Calu3 (cell line): ENCODE results near the gene WSCD2. TPM values are rescaled to one million over a fixed set of nuclear protein-coding genes. Genes with fewer than 3 reads are reported as not detected.
A peak's percentile ranks its signal among the peaks of the same experiment; 100 is the strongest.

Experiments
- BruUV-seq: library from RNA; stranded (reverse); fragments of 400-500 nt; replicated peaks from 2 replicates; lab custom pipeline; 2021; lab: Mats Ljungman, UMichigan
- CTCF ChIA-PET: fragments of 300-600 bp; sonication (Branson Sonifier 250); formaldehyde crosslinking; loops from one replicate; lab custom pipeline; 2022; ENCODE audit warnings: antibody characterized with exemption; lab: Charles Lee
- DNase-seq: peaks from one replicate; pipeline ENCODE4 v3.0.0; 2022
- H3K27ac Mint-ChIP-seq: one replicate; pipeline ENCODE4 v1.8.0; 2022; ENCODE audit warnings: mixed read lengths; ENCODE audit not compliant: unreplicated experiment
- H3K27me3 Mint-ChIP-seq: one replicate; pipeline ENCODE4 v1.8.0; 2022; ENCODE audit warnings: mixed read lengths; ENCODE audit not compliant: unreplicated experiment
- H3K36me3 Mint-ChIP-seq: one replicate; pipeline ENCODE4 v1.8.0; 2022; ENCODE audit warnings: mild to moderate bottlenecking, moderate library complexity, mixed read lengths; ENCODE audit not compliant: insufficient read depth, unreplicated experiment
- H3K4me1 Mint-ChIP-seq: one replicate; pipeline ENCODE4 v1.8.0; 2022; ENCODE audit warnings: mild to moderate bottlenecking, low read depth, mixed read lengths; ENCODE audit not compliant: unreplicated experiment
- H3K4me3 Mint-ChIP-seq: one replicate; pipeline ENCODE4 v1.8.0; 2022; ENCODE audit warnings: mild to moderate bottlenecking, low read depth, moderate library complexity, mixed read lengths; ENCODE audit not compliant: unreplicated experiment
- H3K9me3 Mint-ChIP-seq: one replicate; pipeline ENCODE4 v1.8.0; 2022; ENCODE audit warnings: low read depth, mixed read lengths; ENCODE audit not compliant: unreplicated experiment
- CTCF ChIP-seq: fragments of 200-600 bp; IDR thresholded peaks from one replicate; pipeline ENCODE4 v1.8.0; 2022; ENCODE audit warnings: antibody characterized with exemption; ENCODE audit not compliant: unreplicated experiment
- intact Hi-C: fragments of 100-400 bp; cut with micrococcal nuclease; formaldehyde crosslinking; loops from one replicate; pipeline ENCODE4 v1.10.0; 2022; ENCODE audit not compliant: unreplicated experiment
- total RNA-seq: library from RNA; stranded (reverse); gene quantifications from 2 replicates; pipeline ENCODE4 v1.2.3, GENCODE V29; 2022

The WSCD2 gene
- total RNA-seq, 1 experiment from 2014 or later = not detected

- Mint-ChIP-seq H3K36me3 (no peaks in the 10 kb centered on the region), H3K4me1 (no peaks in the 10 kb centered on the region), H3K27ac (no peak overlapping the region), H3K4me3 (no peak overlapping the region), H3K9me3 (no peaks in the 10 kb centered on the region), H3K27me3 (peaks cover 60% of the 10 kb centered on the region)
- no peak for TF ChIP-seq CTCF
- BruUV-seq = no TSS peak
- DNase-seq = no peak
- intact Hi-C loops = no loop called here
- CTCF ChIA-PET = no interaction called here
Observed at GRCh38 chr12:108127654-108128053, 1.4 kb upstream of the WSCD2 start.

GRCh38 chr12:108128221-108129016, 669 bp upstream of the WSCD2 start:
- intact Hi-C loops = no loop called here
- Mint-ChIP-seq H3K4me3 (peak overlapping the region; percentile 75), H3K9me3 (no peaks in the 10 kb centered on the region), H3K27ac (no peak overlapping the region), H3K27me3 (peaks cover 68% of the 10 kb centered on the region), H3K36me3 (no peaks in the 10 kb centered on the region), H3K4me1 (no peaks in the 10 kb centered on the region)
- DNase-seq = no peak
- BruUV-seq = no TSS peak
- TF ChIP-seq CTCF = no peak
- CTCF ChIA-PET = no interaction called here

GRCh38 chr12:108131035-108131434, 1.9 kb downstream of the WSCD2 start:
- Mint-ChIP-seq H3K4me3 (no peak overlapping the region), H3K27ac (no peak overlapping the region), H3K27me3 (peaks cover 87% of the 10 kb centered on the region), H3K9me3 (no peaks in the 10 kb centered on the region), H3K4me1 (no peaks in the 10 kb centered on the region), H3K36me3 (no peaks in the 10 kb centered on the region)
- intact Hi-C loops = no loop called here
- CTCF ChIA-PET = no interaction called here
- no TSS peak for BruUV-seq
- no peak for TF ChIP-seq CTCF
- DNase-seq = no peak

GRCh38 chr12:108131657-108132126, 2.6 kb downstream of the WSCD2 start:
- Mint-ChIP-seq H3K27me3 (peaks cover 92% of the 10 kb centered on the region), H3K9me3 (no peaks in the 10 kb centered on the region), H3K36me3 (no peaks in the 10 kb centered on the region), H3K4me3 (no peak overlapping the region), H3K27ac (no peak overlapping the region), H3K4me1 (no peaks in the 10 kb centered on the region)
- no peak for DNase-seq
- CTCF ChIA-PET = no interaction called here
- no TSS peak for BruUV-seq
- intact Hi-C loops = no loop called here
- TF ChIP-seq CTCF = no peak
